Renal cortical epithelial cell (primary cell): ENCODE results near the gene ERMAP. TPM values are rescaled to one million over a fixed set of nuclear protein-coding genes. Genes with fewer than 3 reads are reported as not detected.
A peak's percentile ranks its signal among the peaks of the same experiment; 100 is the strongest.

Source experiments
- DNase-seq: peaks from one replicate; pipeline ENCODE4 v3.0.0-alpha.2; 2011; ENCODE audit warnings: low read depth
- total RNA-seq: library from RNA; depleted of rRNA; stranded (reverse); fragments of >200 nt; gene quantifications from 2 replicates; pipeline ENCODE4 v1.2.3, GENCODE V29; 2014

Gene ERMAP, protein sequence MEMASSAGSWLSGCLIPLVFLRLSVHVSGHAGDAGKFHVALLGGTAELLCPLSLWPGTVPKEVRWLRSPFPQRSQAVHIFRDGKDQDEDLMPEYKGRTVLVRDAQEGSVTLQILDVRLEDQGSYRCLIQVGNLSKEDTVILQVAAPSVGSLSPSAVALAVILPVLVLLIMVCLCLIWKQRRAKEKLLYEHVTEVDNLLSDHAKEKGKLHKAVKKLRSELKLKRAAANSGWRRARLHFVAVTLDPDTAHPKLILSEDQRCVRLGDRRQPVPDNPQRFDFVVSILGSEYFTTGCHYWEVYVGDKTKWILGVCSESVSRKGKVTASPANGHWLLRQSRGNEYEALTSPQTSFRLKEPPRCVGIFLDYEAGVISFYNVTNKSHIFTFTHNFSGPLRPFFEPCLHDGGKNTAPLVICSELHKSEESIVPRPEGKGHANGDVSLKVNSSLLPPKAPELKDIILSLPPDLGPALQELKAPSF
- 8.2 and 17.9 TPM in 2 replicates for total RNA-seq

GRCh38 chr1:42816585-42817439 lies at the start of gene ERMAP, which contains the start of gene SVBP:
TSS of gene ERMAP (plus strand) at chr1:42817122. CDS start at chr1:42830449, 13,327 bp downstream.
TSS of gene SVBP (minus strand) at chr1:42817397. CDS start at chr1:42816544, 853 bp downstream.
- peak; percentile 47 for DNase-seq

DNA sequence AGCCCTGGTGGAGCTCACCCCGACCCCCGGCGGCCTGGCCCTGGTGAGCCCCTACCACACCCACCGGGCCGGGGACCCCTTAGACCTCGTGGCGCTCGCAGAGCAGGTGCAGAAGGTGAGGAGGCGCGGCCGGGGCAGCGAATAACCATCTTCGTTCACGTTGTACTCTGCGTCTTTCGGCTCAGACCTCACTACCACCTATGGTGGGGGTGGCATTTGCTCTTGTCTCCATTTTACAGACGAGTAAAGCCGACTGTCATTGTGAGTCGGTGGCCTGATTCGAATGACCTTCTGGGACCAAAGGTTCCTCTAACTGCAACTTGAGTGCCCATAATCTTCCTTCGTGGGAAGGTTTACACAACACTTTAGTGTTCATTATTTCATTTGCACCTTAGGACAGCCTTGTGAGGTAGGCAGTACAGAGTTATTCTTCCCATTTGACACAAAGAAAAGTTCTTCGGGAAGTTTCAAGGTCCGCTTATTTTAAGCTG lies 49.4 kb upstream of the ERMAP start:
- no peak for DNase-seq

DNA sequence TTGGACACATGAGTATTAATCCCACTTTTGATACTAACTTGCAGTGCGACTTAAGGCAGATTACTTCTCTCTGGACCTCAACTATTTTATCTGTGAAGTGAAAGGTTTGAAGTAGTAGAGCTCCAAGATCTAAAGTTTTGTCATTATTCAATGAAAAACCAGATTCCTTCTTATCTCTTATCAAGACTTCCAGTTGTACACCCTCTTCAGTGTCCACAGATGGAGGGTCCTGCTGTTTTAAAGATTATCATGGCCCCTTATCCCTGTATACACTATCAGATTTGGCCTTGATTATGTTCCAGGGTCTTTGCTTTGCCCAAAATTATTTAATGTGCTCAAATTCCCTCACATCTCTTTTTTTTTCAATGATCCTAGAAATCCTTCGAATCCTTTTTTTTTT lies 48.8 kb upstream of the ERMAP start:
- no peak for DNase-seq

GRCh38 chr1:42769811-42770210 lies 47.1 kb upstream of the ERMAP start:
- no peak for DNase-seq

- DNase-seq = no peak
Measured at GRCh38 chr1:42773420-42773819, 43.5 kb upstream of the ERMAP start.

- no peak for DNase-seq
Measured at GRCh38 chr1:42774928-42775526, 41.9 kb upstream of the ERMAP start.

GRCh38 chr1:42776502-42776901 lies 40.4 kb upstream of the ERMAP start:
- no peak for DNase-seq

GRCh38 chr1:42777852-42778251 lies 39.1 kb upstream of the ERMAP start:
- DNase-seq = peak; percentile 40

GRCh38 chr1:42779725-42780124 lies 37.2 kb upstream of the ERMAP start:
- no peak for DNase-seq

DNA sequence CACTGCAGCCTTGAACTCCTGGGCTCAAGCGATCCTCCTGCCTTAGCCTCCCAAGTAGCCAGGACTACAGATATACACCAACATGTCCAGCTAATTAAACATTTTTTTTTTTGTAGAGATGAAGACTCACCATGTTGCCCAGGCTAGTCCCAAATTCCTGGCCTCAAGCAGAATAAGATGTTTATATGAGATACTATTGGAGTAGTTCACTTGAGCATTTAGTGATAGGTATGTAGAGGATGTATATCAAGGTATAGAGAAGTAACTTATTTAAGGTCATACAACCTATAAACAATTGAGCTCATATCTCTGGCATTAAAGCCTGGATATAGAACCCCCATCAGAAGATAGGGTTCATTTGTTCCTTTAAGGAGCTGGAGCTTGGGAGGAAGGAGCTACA lies 36.7 kb upstream of the ERMAP start:
- no peak for DNase-seq

- no peak for DNase-seq
Measured at GRCh38 chr1:42783092-42783491, 33.8 kb upstream of the ERMAP start.

DNA sequence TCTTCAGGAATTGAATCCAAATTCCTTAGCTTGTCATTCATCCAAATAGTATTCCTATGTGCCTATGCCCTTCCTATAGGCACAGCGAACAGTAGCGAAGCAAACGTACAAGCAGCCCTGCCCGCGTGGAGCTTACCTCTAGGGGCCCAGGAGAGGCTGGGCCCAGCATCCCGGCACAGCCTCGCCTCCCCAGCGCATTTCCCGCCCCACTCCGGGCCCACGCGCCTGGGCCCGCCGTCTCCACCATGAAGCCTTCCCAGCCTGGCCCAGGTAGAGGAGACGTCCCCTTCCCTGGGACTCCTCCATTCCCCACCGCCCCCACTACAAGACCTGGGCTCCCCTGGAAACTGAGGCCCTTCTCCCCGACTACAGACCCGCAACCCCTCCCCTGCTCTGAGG lies 32.4 kb upstream of the ERMAP start:
- no peak for DNase-seq

DNA sequence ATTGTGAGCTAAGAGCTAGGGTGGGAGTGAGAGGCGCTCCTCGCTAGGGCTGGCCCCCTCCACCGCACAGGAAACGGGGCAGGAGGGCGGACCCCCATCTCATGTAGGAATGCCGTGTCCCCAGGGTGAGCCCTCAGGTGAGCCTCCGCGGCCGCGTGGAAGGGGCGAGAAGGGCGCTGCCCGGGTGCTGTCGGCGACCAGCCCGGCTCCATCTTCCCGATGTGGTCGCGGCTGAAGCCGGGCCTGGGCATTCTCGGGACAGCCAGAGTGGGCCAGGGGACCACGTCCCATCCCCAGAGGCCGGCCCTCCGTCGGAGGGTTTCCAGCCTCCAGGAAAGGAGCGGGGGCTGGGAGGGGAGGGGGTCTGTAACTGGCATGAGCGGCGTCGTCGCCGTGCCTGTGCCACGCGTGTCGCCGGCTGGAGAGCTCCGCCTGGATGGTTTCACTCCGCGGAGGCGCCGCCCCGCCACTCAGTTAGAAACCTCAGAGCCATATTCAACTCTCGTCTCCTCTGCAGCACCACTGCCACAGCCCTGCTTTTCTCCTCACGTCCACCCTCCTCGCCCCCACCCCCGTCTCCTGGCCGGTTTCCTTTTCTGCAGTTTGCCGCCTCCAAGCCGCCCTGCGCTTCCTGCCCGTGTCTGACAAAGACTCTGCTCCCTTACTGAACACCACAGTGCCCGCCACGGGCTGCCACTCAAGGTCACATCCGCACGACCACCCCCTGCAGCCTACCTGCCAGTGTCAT lies 31.8 kb upstream of the ERMAP start, which contains the start of gene TMEM269:
TMEM269 (plus strand) TSS at position 46 of the 748 bp plus-strand sequence. CDS start 4,903 bp downstream, outside the sequence.
- no peak for DNase-seq

DNA sequence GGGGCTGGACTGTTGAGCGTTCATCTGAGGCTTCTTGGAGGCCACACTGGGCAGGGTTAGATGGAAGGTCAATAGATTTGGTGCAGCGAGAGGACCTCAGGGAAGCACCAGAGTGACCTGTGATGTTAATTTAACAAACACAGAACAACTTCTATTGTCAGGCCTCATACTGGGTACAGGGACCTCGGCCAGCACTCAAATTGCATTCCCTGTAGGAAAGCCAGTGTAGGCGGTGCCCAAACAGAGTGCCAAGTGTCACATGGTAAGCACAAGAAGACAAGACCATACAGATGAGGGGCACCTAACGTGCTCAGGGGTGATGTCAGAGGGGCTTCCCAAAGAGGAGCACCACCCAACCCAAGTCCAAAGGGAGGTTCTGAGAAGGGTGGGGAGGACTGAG lies 30.8 kb upstream of the ERMAP start:
- no peak for DNase-seq

DNA sequence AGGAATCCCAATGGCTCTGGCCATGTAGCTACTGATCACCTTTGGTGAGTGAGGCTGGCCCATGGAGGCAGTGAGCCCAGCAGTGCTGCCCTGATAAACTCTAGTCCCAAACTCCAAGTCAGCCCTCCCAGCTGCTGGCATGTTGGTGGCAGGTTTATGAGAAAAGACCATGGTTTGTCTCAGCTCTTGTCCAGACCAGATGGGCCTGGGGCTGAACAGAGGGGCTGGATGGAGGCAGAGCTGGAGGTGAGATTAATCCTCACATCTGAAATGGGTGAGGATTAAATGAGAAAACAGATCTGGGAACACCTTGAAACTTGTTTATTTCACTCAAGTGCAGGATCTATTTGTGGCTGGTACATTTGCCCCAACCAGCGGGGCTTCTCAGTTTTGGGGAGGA lies 28.9 kb upstream of the ERMAP start:
- no peak for DNase-seq

DNA sequence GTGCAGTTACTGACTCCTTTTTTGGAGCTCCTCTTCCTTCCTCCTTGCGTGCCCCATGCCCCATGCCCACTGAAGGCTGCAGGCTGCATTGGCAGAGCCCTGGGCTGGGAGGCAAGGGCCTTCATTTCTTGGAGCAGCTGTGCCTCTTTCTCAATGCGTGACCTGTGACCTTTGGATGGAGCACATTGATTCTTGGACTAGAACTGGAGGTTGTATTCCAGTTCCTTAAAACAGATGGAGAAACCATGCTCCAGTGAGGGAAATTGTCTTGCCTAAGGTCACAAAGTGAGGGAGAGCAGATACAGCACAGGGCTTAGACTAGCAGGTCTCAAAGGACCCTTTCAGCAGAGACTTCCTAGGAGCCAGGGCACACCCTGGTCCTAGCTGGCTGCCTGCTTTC lies 23.1 kb upstream of the ERMAP start:
- no peak for DNase-seq

- no peak for DNase-seq
Measured at GRCh38 chr1:42797414-42797813, 19.5 kb upstream of the ERMAP start.

DNA sequence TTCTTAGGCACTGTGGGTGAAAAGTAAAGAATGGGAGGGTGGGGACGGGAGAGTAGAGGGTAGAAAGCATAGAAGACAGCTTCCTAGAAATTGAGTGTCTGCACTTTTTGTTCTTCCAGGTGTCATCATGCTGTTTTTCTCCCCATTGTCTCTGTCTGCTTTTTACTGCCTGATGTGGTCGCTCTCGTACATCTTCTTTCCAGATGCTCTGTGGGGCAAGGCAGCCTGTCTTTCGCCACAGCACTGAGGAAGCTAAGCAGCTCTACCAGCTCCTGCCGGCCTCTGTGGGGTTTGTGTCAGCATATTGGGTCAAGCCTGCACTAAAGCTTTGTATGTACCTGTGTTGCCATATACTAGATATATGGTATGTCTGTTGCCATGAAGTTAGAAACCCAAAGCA lies 18.9 kb upstream of the ERMAP start:
- no peak for DNase-seq

- DNase-seq = no peak
Measured at GRCh38 chr1:42801832-42802473, 15.0 kb upstream of the ERMAP start.

GRCh38 chr1:42806171-42806570 lies 10.8 kb upstream of the ERMAP start:
- DNase-seq = no peak

DNA sequence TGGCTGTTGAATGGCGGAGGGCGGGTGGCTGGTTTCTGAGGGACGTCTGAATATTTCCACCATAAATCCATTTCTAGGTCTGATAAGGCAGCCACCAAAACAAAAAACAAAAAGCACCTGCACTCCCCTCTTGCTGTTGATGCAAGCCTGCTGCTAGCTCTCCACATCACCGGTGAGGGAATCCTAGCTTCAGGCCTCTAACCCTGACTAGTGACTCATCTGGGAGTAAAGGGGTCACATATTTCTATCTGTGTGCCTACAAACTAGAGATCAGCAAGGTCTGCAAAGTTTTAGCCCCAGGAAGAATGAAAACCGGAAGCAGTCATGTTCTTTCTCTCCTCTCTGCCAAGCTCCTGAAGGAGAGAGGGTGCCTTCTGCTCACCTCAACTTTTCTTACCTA lies 10.3 kb upstream of the ERMAP start:
- no peak for DNase-seq
